ENCODE results near the gene TMOD2.
A peak's percentile ranks its signal among the peaks of the same experiment; 100 is the strongest.
"Not testable (repeated sequence)": the region's sequence is repeated elsewhere in the genome, so short reads cannot be mapped to it uniquely, and the experiment has no call there.

The TMOD2 gene

GRCh38 chr15:51770902-51771301 is 19.5 kb downstream of the TMOD2 start:
- DNase-seq (ENCODE audit: low read depth in 2 of 2): no peak

GRCh38 chr15:51771773-51772172 is 20.4 kb downstream of the TMOD2 start:
- no peak for DNase-seq (ENCODE audit: low read depth in 2 of 2)

- DNase-seq (ENCODE audit: low read depth in 2 of 2): no peak
Measured at GRCh38 chr15:51774916-51775315, 23.5 kb downstream of the TMOD2 start.

- DNase-seq (ENCODE audit: low read depth in 2 of 2): no peak
Measured at GRCh38 chr15:51775967-51776816, 24.8 kb downstream of the TMOD2 start.

GRCh38 chr15:51776952-51777569 is 25.7 kb downstream of the TMOD2 start:
- DNase-seq (ENCODE audit: low read depth in 2 of 2): peak; percentile 48 to 56

GRCh38 chr15:51780636-51781035 is 29.2 kb downstream of the TMOD2 start:
- no peak for DNase-seq (ENCODE audit: low read depth in 2 of 2)

GRCh38 chr15:51781506-51781905 is 30.1 kb downstream of the TMOD2 start:
- no peak for DNase-seq (ENCODE audit: low read depth in 2 of 2)

- DNase-seq (ENCODE audit: low read depth in 2 of 2): no peak
Measured at GRCh38 chr15:51782357-51782896, 31.0 kb downstream of the TMOD2 start.

GRCh38 chr15:51783967-51784366 is 32.6 kb downstream of the TMOD2 start:
- no peak for DNase-seq (ENCODE audit: low read depth in 2 of 2)

- not testable (repeated sequence) for DNase-seq (ENCODE audit: low read depth in 2 of 2)
Measured at GRCh38 chr15:51787130-51787529, 35.7 kb downstream of the TMOD2 start.

- DNase-seq (ENCODE audit: low read depth in 2 of 2): not testable (repeated sequence)
Measured at GRCh38 chr15:51792474-51792873, 41.1 kb downstream of the TMOD2 start.

- DNase-seq (ENCODE audit: low read depth in 2 of 2): no peak
Measured at GRCh38 chr15:51793521-51794305, 42.3 kb downstream of the TMOD2 start.

GRCh38 chr15:51796847-51797401 is 45.5 kb downstream of the TMOD2 start:
- DNase-seq (ENCODE audit: low read depth in 2 of 2): no peak

- no peak for DNase-seq (ENCODE audit: low read depth in 2 of 2)
Measured at GRCh38 chr15:51798281-51798680, 46.9 kb downstream of the TMOD2 start.

- DNase-seq (ENCODE audit: low read depth in 2 of 2): no peak
Measured at GRCh38 chr15:51799282-51800252, 48.2 kb downstream of the TMOD2 start.

GRCh38 chr15:51801391-51801835 is 50.0 kb downstream of the TMOD2 start:
- DNase-seq (ENCODE audit: low read depth in 2 of 2): no peak

GRCh38 chr15:51802593-51802992 is 51.2 kb downstream of the TMOD2 start:
- no peak for DNase-seq (ENCODE audit: low read depth in 2 of 2)

- DNase-seq (ENCODE audit: low read depth in 2 of 2): no peak
Measured at GRCh38 chr15:51803965-51804364, 52.6 kb downstream of the TMOD2 start.

- no peak for DNase-seq (ENCODE audit: low read depth in 2 of 2)
Measured at GRCh38 chr15:51806123-51806522, 54.7 kb downstream of the TMOD2 start.

GRCh38 chr15:51809457-51809856 is 58.1 kb downstream of the TMOD2 start:
- no peak for DNase-seq (ENCODE audit: low read depth in 2 of 2)

GRCh38 chr15:51812598-51812997 is 61.2 kb downstream of the TMOD2 start:
- DNase-seq (ENCODE audit: low read depth in 2 of 2): no peak
